Measurements from ENCODE around the gene HSD17B12. TPM values are rescaled to one million over a fixed set of nuclear protein-coding genes. Genes with fewer than 3 reads are reported as not detected.

HSD17B12 gene
- total RNA-seq, result 69.4 and 75.8 TPM in 2 replicates

GRCh38 chr11:43680521-43681400 is at the start of gene HSD17B12:
HSD17B12 (plus strand) TSS chr11:43680738; CDS start chr11:43680828, 90 bp downstream.

GRCh38 chr11:43880640-43881159 is 200.2 kb downstream of the HSD17B12 start, which contains the start of gene ALKBH3:
ALKBH3 (plus strand) TSS chr11:43880831; CDS start chr11:43882653, 1,822 bp downstream.

Other genes with a start within 250 kb of the HSD17B12 start
- 31.7 and 32.2 TPM in 2 replicates for gene ALKBH3, start 200.1 kb downstream of the HSD17B12 start, total RNA-seq

Measured in epithelial cell of alveolus of lung (primary cell).